ENCODE measurements around the gene CDK5RAP3.

CDK5RAP3 gene

GRCh38 chr17:47973541-47973940 lies 2.6 kb downstream of the CDK5RAP3 start:
- no peak for TF ChIP-seq CTCF (IDR thresholded peaks at IDR 0.05)

- no peak for TF ChIP-seq CTCF (IDR thresholded peaks at IDR 0.05)
Observed at GRCh38 chr17:47975189-47975822, 4.4 kb downstream of the CDK5RAP3 start.

- TF ChIP-seq CTCF (IDR thresholded peaks at IDR 0.05): no peak
Observed at GRCh38 chr17:47975823-47976205, 4.9 kb downstream of the CDK5RAP3 start.

- peak; percentile 77 for TF ChIP-seq CTCF (IDR thresholded peaks at IDR 0.05)
Observed at GRCh38 chr17:47978324-47978723, 7.4 kb downstream of the CDK5RAP3 start.

GRCh38 chr17:47980541-47980940 lies 9.6 kb downstream of the CDK5RAP3 start:
- no peak for TF ChIP-seq CTCF (IDR thresholded peaks at IDR 0.05)

GRCh38 chr17:47981462-47981861 lies 10.5 kb downstream of the CDK5RAP3 start:
- no peak for TF ChIP-seq CTCF (IDR thresholded peaks at IDR 0.05)

- TF ChIP-seq CTCF (IDR thresholded peaks at IDR 0.05): no peak
Observed at GRCh38 chr17:47982091-47982617, 11.2 kb downstream of the CDK5RAP3 start.

Measured in LNCAP (cell line).